Astrocyte (in vitro differentiated cells and primary cell): ENCODE data around the gene BAHD1.

Experiments used
- EZH2 ChIP-seq: IDR thresholded peaks from 2 replicates; pipeline ENCODE4 v1.6.1; 2012; ENCODE audit warnings: mild to moderate bottlenecking, low read length, inconsistent platforms; ENCODE audit not compliant: insufficient read depth
- TF ChIP-seq, protein P1 (sequence below): IDR thresholded peaks from 2 replicates; pipeline ENCODE4 v1.5.1; 2011; ENCODE audit warnings: low read depth, mild to moderate bottlenecking, inconsistent platforms, low read length, moderate library complexity; ENCODE audit not compliant: insufficient read depth

DNA sequence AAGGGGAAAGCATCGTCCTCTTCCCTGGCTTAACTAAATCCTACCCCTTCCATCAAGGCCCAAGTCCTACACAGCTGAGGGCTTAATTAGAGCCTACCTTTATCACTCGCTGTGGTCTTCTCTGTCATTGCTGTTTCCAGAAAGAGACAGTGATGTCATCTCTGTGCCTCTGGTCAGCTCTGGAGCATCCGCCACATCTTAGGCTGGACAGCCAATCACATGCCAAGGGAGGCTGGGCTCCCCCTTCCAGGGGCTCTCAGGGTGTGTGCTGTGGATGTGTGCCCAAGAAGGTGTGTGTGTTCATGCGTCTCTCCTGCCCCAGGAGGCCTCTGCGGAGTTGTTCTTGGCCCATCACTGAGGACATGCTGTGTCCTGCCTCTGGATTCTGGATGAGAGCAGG, 72.9 kb downstream of the BAHD1 start:
- TF ChIP-seq, protein P1, sequence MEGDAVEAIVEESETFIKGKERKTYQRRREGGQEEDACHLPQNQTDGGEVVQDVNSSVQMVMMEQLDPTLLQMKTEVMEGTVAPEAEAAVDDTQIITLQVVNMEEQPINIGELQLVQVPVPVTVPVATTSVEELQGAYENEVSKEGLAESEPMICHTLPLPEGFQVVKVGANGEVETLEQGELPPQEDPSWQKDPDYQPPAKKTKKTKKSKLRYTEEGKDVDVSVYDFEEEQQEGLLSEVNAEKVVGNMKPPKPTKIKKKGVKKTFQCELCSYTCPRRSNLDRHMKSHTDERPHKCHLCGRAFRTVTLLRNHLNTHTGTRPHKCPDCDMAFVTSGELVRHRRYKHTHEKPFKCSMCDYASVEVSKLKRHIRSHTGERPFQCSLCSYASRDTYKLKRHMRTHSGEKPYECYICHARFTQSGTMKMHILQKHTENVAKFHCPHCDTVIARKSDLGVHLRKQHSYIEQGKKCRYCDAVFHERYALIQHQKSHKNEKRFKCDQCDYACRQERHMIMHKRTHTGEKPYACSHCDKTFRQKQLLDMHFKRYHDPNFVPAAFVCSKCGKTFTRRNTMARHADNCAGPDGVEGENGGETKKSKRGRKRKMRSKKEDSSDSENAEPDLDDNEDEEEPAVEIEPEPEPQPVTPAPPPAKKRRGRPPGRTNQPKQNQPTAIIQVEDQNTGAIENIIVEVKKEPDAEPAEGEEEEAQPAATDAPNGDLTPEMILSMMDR = no peak
- TF ChIP-seq EZH2 = no peak
